Esophagus muscularis mucosa (tissue), 3 donors: ENCODE data around the gene ACAD11.

Source experiments
- CTCF ChIP-seq, 3 experiments: fragments of 200-600 bp in 2 of 3; fragments of 450-650 bp in 1 of 3; sonication (generic) in 2 of 3; IDR thresholded peaks; one replicate each; pipeline ENCODE4 v1.5.1; 2017 to 2019; ENCODE audit warnings: antibody characterized with exemption in 3 of 3, mild to moderate bottlenecking in 2 of 3, moderate library complexity in 1 of 3
- POLR2A ChIP-seq: fragments of 450-650 bp; IDR thresholded peaks from one replicate; pipeline ENCODE4 v1.6.1; 2017; ENCODE audit warnings: antibody characterized with exemption, moderate library complexity, mild to moderate bottlenecking, low read depth
- POLR2AphosphoS5 ChIP-seq, 2 donors: sonication (generic); formaldehyde crosslinking; IDR thresholded peaks; one replicate each; pipeline ENCODE4 v1.6.1; 2017; ENCODE audit warnings: antibody characterized with exemption in 2 of 2

- TF ChIP-seq POLR2A = no peak
- TF ChIP-seq POLR2AphosphoS5 (IDR thresholded peaks at IDR 0.05) = peak; percentile 26 to 82
- TF ChIP-seq CTCF (IDR thresholded peaks at IDR 0.05) = peak; percentile 53 to 84 (median 54)
Measured at GRCh38 chr3:132659365-132660051, at the start of gene ACAD11.
